ENCODE data around the gene GALNT12.
A peak's percentile ranks its signal among the peaks of the same experiment; 100 is the strongest.

The GALNT12 gene, protein sequence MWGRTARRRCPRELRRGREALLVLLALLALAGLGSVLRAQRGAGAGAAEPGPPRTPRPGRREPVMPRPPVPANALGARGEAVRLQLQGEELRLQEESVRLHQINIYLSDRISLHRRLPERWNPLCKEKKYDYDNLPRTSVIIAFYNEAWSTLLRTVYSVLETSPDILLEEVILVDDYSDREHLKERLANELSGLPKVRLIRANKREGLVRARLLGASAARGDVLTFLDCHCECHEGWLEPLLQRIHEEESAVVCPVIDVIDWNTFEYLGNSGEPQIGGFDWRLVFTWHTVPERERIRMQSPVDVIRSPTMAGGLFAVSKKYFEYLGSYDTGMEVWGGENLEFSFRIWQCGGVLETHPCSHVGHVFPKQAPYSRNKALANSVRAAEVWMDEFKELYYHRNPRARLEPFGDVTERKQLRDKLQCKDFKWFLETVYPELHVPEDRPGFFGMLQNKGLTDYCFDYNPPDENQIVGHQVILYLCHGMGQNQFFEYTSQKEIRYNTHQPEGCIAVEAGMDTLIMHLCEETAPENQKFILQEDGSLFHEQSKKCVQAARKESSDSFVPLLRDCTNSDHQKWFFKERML

DNA sequence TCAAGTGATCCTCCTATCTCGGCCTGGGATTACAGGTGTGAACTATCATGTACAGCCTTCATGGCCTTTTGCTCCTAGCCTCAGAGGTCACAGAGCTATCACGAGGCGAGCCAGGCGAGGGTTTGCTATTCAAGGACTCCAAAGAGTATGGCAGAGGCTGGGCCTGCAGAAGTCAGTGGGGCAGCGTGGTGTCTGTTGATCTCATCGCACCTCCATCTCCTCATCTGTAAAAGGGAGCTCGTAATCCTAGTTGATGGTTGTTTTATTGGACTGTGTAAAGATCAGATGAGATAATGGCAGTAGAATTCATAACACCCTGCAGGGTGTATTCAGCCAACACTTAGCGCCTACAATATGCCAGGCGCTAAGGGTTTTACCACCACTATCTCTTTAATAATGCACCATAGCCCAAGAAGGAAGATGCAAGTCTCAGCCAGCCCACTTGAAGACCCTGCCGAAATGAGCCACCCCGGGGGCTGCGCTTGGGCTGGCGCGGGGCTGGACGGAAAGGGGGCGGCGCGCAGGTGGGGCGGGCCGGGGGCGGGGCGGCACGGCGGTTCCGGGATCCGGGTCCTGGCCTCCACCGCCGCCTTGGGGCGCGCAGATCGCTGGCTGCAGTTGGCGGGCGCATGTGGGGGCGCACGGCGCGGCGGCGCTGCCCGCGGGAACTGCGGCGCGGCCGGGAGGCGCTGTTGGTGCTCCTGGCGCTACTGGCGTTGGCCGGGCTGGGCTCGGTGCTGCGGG, at the start of gene GALNT12:
Gene GALNT12, plus strand, starts transcription at position 601 of the 744 bp plus-strand sequence. Its CDS starts 29 bp downstream, at position 630.
- no peak for DNase-seq (ENCODE audit: low read depth)
- H3K4me3 ChIP-seq (ENCODE audit: low read depth, low read length): peak within 1 kb of the TSS; percentile 27; the same call in 1 of the 2 replicates
- TF ChIP-seq, protein P1, sequence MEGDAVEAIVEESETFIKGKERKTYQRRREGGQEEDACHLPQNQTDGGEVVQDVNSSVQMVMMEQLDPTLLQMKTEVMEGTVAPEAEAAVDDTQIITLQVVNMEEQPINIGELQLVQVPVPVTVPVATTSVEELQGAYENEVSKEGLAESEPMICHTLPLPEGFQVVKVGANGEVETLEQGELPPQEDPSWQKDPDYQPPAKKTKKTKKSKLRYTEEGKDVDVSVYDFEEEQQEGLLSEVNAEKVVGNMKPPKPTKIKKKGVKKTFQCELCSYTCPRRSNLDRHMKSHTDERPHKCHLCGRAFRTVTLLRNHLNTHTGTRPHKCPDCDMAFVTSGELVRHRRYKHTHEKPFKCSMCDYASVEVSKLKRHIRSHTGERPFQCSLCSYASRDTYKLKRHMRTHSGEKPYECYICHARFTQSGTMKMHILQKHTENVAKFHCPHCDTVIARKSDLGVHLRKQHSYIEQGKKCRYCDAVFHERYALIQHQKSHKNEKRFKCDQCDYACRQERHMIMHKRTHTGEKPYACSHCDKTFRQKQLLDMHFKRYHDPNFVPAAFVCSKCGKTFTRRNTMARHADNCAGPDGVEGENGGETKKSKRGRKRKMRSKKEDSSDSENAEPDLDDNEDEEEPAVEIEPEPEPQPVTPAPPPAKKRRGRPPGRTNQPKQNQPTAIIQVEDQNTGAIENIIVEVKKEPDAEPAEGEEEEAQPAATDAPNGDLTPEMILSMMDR (IDR thresholded peaks at IDR 0.05; ENCODE audit: insufficient read depth, low read depth, low read length, missing control alignments): no peak

DNA sequence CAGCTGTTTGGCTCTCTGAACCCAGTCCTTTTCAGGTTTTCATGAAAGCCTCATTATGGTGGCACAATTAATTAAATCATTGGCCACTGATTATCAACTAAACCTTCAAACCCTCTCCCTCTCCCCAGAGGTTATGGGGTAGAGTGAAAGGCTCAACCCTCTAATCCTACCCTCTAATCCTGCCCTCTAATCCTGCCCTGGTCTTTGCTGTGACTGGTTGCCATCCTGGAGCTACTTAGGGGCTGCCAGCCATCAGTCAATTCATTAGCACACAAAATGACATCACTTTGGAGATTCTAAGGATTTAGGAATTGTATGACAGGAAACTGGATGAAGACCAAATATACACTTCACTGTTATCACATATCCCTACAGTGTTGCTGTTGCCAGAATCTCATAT, 47.2 kb upstream of the GALNT12 start:
- no peak for DNase-seq (ENCODE audit: low read depth)
- TF ChIP-seq, protein P1 (IDR thresholded peaks at IDR 0.05; ENCODE audit: insufficient read depth, low read depth, low read length, missing control alignments): no peak
- H3K4me3 ChIP-seq (ENCODE audit: low read depth, low read length): no peak overlapping the region

DNA sequence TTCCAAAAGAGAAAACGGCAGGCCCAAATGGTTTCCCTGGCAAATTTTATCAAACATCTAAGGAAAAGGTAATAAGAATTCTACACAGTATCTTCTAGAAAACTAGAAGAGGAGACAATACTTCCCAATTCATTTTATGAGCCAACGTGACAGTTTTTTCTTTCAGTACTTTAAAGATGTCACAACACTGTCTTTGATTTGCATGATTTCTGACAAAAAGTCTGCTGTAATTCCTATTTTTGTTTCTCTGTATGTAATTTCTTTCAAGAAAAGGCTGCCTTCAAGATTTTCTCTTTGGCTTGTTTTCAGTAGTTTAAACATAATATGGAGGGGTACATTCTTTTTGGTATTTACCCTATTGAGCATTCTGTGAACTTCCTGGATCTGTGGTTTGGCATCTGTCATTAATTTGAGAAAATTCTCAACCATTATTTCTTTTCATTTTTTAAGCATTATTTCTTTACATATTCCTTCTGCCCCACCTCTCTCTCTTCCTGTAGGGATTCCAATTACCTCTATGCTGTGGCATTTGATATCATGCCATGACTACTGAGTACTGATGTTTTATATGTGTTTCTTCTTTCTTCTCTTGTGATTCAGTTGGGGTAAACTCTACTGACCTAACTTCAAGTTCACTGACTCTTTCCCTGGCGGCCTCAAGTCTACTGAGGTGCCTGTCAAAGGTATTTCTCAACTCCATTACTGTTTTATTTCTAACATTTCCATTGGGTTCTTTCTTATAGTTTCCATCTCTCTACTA, 43.3 kb upstream of the GALNT12 start:
- TF ChIP-seq, protein P1 (IDR thresholded peaks at IDR 0.05; ENCODE audit: insufficient read depth, low read depth, low read length, missing control alignments): no peak
- no peak for DNase-seq (ENCODE audit: low read depth)
- H3K4me3 ChIP-seq (ENCODE audit: low read depth, low read length): no peak overlapping the region

DNA sequence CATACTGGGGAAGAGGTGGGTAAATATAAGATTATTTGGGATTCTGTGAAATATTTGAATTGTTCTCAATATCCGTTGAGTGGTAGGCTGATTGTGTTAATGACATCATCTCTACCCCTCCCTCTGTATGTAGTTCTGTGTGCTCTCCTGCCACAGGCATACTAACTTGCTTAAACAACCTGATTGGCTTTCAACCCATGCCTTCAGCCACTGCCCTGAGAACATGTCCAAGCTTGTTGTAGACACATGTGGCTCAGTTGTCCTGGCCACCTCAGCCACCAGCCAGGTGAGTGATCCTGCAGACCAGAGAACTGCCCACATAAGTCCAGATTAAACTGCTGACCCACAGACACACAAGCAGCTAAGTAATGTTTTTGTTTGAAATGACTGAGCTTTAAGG, 42.2 kb upstream of the GALNT12 start:
- TF ChIP-seq, protein P1 (IDR thresholded peaks at IDR 0.05; ENCODE audit: insufficient read depth, low read depth, low read length, missing control alignments): no peak

DNA sequence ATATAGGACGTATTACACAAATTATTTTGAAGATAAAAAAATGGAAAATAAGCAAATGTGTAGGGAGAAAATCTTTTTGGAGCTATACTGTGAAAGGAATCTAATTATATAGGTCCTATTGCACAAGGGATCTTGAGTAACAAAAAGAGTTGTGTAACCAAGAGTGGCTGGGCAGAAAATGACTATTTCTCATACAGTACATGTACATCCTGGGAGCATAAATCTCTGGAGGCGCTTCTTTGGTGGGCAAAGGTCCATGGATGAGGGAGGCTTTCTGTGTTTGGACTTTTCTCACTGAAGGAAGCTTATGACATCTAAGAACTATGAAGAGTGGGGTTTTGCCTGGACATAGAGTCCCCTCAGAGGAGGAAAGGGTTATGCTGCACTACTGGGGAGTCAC, 40.9 kb upstream of the GALNT12 start:
- DNase-seq (ENCODE audit: low read depth): no peak
- TF ChIP-seq, protein P1 (IDR thresholded peaks at IDR 0.05; ENCODE audit: insufficient read depth, low read depth, low read length, missing control alignments): no peak
- H3K4me3 ChIP-seq (ENCODE audit: low read depth, low read length): no peak overlapping the region

More for the DNA sequence above, 42.2 kb upstream of the GALNT12 start:
- no peak overlapping the region for H3K4me3 ChIP-seq (ENCODE audit: low read depth, low read length)
- DNase-seq (ENCODE audit: low read depth): no peak

DNA sequence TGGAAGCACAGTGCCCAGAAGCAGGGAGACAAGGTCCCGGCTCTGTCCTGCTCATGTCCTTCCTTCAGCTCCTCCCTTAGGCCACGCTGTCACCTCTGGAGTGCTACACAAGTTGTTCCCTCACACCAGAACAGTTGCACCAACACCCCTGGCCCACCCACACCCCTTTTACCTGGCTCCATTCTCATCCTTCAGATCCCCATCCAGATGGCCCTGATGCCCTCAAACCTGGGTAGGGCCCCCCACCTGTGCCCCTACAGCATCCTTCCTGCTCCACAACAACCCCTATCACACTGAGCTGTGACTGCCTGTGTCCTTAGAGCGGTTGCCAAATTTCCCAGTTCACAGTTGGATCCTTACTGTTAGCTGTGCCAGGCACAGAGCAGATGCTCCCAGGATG, 40.3 kb upstream of the GALNT12 start:
- TF ChIP-seq, protein P1 (IDR thresholded peaks at IDR 0.05; ENCODE audit: insufficient read depth, low read depth, low read length, missing control alignments): no peak
- DNase-seq (ENCODE audit: low read depth): no peak
- no peak overlapping the region for H3K4me3 ChIP-seq (ENCODE audit: low read depth, low read length)

Data from GM12865 (cell line).